ENCODE results near the gene CXCL17.

DNA sequence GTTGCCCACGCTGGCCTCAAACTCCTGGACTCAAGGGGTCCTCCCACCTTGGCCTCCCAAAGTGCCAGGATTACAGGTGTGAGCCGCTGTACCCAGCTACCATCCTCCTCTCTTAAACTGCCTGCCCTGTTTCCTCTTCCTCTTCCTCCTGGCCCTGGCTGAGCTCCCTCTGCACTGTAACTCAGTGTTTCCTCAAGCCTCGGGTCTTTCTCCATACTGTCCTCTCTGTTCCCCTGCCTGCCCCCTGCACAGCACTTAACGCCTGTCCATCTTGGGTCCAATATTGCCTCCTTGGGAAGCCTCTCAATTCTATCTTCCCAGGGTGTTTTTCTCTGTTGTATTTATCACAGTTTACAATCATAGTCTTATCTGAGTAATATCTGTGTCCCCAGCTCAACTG lies 21.6 kb downstream of the CXCL17 start:
- TF ChIP-seq, protein P1, sequence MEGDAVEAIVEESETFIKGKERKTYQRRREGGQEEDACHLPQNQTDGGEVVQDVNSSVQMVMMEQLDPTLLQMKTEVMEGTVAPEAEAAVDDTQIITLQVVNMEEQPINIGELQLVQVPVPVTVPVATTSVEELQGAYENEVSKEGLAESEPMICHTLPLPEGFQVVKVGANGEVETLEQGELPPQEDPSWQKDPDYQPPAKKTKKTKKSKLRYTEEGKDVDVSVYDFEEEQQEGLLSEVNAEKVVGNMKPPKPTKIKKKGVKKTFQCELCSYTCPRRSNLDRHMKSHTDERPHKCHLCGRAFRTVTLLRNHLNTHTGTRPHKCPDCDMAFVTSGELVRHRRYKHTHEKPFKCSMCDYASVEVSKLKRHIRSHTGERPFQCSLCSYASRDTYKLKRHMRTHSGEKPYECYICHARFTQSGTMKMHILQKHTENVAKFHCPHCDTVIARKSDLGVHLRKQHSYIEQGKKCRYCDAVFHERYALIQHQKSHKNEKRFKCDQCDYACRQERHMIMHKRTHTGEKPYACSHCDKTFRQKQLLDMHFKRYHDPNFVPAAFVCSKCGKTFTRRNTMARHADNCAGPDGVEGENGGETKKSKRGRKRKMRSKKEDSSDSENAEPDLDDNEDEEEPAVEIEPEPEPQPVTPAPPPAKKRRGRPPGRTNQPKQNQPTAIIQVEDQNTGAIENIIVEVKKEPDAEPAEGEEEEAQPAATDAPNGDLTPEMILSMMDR (IDR thresholded peaks at IDR 0.05): no peak
- no peak for TF ChIP-seq POLR2A (IDR thresholded peaks at IDR 0.05)
